ENCODE measurements around the gene MYO16. TPM values are rescaled to one million over a fixed set of nuclear protein-coding genes. Genes with fewer than 3 reads are reported as not detected.

The MYO16 gene
- total and polyA plus RNA-seq, 2 of the 4 experiments (the other 2 are of a cell fraction) = under 0.01 to 0.03 TPM

GRCh38 chr13:109249780-109250528 is 620.5 kb downstream of the MYO16 start:
- Histone ChIP-seq H2BK5ac (ENCODE audit: low read depth, low read length, poor library complexity, severe bottlenecking) (no peak overlapping the region), H3K56ac (ENCODE audit: extremely low read depth, insufficient read depth, low read length) (no peak overlapping the region), H2BK120ac (ENCODE audit: low read depth, low read length) (no peak overlapping the region), H3K23ac (ENCODE audit: low read depth, low read length) (no peak overlapping the region), H3K79me1 (ENCODE audit: low read depth in 1 of 2, low read length in 2 of 2) (no peaks in the 10 kb centered on the region), H3K27me3 (ENCODE audit: control insufficient read depth, insufficient read depth, low read length) (no peaks in the 10 kb centered on the region), H3K9me3 (ENCODE audit: control insufficient read depth, insufficient read depth, low read length) (no peaks in the 10 kb centered on the region; the same call in 1 of the 2 replicates), H3K4me2 (ENCODE audit: low read depth, low read length) (no peak overlapping the region), H4K8ac (ENCODE audit: low read depth in 2 of 2, low read length in 2 of 2) (no peak overlapping the region), H3K9ac (ENCODE audit: low read depth, low read length) (no peak overlapping the region), H2BK15ac (ENCODE audit: low read depth, low read length) (no peak overlapping the region; the same call in 2 of the 3 replicates), H3K27ac (ENCODE audit: insufficient read depth, low read length) (no peak overlapping the region), H4K5ac (ENCODE audit: low read depth, low read length) (no peak overlapping the region), H2BK20ac (ENCODE audit: low read depth, low read length) (no peak overlapping the region), H3K14ac (replicated peaks; ENCODE audit: low read depth, low read length) (no peak overlapping the region), H3K18ac (ENCODE audit: low read depth, low read length) (no peak overlapping the region), H2AK5ac (ENCODE audit: low read depth, low read length) (no peak overlapping the region), H4K20me1 (ENCODE audit: insufficient read depth, low read length) (no peaks in the 10 kb centered on the region), H2AK9ac (replicated peaks; ENCODE audit: low read depth, low read length, poor library complexity) (no peak overlapping the region), H3K4me1 (ENCODE audit: control insufficient read depth, insufficient read depth, low read length) (no peaks in the 10 kb centered on the region), H3K4me3 (ENCODE audit: insufficient read depth, low read depth, low read length) (no peak overlapping the region), H4K91ac (ENCODE audit: insufficient read depth, low read depth, low read length) (no peak overlapping the region), H2AFZ (replicated peaks; ENCODE audit: low read length, poor library complexity) (no peak overlapping the region), H3K36me3 (ENCODE audit: control insufficient read depth, insufficient read depth, low read length) (no peaks in the 10 kb centered on the region), H3K9me1 (ENCODE audit: insufficient read depth, low read length) (no peaks in the 10 kb centered on the region), H3K4ac (ENCODE audit: low read depth, low read length) (0 out of 2 replicates have a peak overlapping the region, but pooled peaks have one; percentile 16)
- no TSS peak for BruUV-seq (replicated peaks)
- ATAC-seq (ENCODE audit: low read depth) (no peak), DNase-seq (no peak)
- WGBS, 2 experiments (ENCODE audit: extremely low coverage in 2 of 2, insufficient read length in 1 of 2) = no CpG with 5 or more reads among the region's 4 CpGs
- dilution Hi-C loops (cut with HindIII; ENCODE audit: low sequenced_read_pairs, unreplicated experiment) = no loop called here
- intact Hi-C loops (cut with micrococcal nuclease) = loop anchor here (10.0 kb wide), 2 partner anchors 285 to 495 kb away; no protein-coding TSS in a partner anchor
- ChIA-PET CTCF (no interaction called here), POLR2A (ENCODE audit: unreplicated experiment) (no interaction called here)
- TF ChIP-seq RCOR1 (IDR thresholded peaks at IDR 0.05; ENCODE audit: insufficient replicate concordance, low read length) (no peak), MAFK (IDR thresholded peaks at IDR 0.05; ENCODE audit: low read depth, low read length) (no peak)
- in situ Hi-C loops (cut with MboI; ENCODE audit: low sequenced_read_pairs) = loop anchor here (5.0 kb wide), 1 partner anchor 98 kb away; no protein-coding TSS in a partner anchor
